ENCODE results near the gene RNF220. TPM values are rescaled to one million over a fixed set of nuclear protein-coding genes. Genes with fewer than 3 reads are reported as not detected.

RNF220 gene
- total and polyA plus RNA-seq, 2 of the 13 experiments (the other 11 are each of a cell fraction or from before 2014, with no cell fraction given): 48.2 to 72.1 TPM

DNA sequence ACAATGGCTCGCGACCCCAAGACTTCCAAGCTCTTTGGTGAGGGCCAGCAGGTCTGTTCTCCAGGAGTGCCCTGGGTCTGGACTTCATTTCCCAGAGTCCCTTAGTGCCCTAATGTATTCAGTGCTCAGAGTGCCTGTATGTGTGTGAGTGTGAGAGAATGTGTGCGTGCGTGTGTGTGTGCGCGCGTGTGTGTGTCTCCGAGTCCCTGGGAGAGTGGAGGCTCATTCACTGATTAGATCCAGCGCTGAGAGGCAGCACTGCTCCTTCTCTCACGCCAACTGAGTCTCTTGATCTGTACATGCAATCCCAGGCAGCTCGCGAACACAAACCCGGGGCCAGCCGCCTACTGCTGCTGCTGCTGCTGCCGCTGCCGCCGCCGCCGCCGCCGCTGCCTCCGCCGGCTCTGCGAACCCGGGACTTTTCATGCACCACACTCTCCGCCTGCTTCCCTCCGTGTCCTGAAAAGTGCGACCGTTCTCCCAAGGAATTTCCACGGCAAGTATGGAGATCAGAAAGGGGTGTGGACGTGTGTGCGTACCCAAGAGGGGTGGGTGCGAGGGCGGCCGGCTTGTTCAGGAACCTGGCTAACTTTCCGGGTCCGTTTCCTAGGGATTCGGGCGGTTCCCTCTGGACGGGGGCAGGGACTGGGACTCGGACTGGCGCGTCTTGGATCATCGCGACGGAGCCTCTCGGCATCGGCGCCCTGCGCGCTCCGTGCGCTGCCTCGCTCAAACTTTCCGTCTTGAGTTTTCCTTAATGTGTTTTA is at the start of gene RNF220 (continued):
- TF ChIP-seq, protein P1, sequence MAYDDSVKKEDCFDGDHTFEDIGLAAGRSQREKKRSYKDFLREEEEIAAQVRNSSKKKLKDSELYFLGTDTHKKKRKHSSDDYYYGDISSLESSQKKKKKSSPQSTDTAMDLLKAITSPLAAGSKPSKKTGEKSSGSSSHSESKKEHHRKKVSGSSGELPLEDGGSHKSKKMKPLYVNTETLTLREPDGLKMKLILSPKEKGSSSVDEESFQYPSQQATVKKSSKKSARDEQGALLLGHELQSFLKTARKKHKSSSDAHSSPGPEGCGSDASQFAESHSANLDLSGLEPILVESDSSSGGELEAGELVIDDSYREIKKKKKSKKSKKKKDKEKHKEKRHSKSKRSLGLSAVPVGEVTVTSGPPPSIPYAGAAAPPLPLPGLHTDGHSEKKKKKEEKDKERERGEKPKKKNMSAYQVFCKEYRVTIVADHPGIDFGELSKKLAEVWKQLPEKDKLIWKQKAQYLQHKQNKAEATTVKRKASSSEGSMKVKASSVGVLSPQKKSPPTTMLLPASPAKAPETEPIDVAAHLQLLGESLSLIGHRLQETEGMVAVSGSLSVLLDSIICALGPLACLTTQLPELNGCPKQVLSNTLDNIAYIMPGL (CRISPR knock-in tag; IDR thresholded peaks at IDR 0.05; ENCODE audit: borderline replicate concordance in 1 of 2, low read depth in 1 of 2): peak in 1 of 2 experiments; percentile 54; a peak in 3 of 4 replicates
- TF ChIP-seq TBX2 (CRISPR knock-in tag; IDR thresholded peaks at IDR 0.05; ENCODE audit: borderline replicate concordance) (peak; percentile 76), USF2 (IDR thresholded peaks at IDR 0.05; ENCODE audit: low read depth, low read length) (no peak), USF2 (CRISPR knock-in tag; IDR thresholded peaks at IDR 0.05; ENCODE audit: borderline replicate concordance) (no peak), PBX3 (CRISPR knock-in tag; IDR thresholded peaks at IDR 0.05; ENCODE audit: borderline replicate concordance) (no peak), ZGPAT (CRISPR knock-in tag; IDR thresholded peaks at IDR 0.05) (peak; percentile 27; the same call in 1 of the 2 replicates), ZNF530 (CRISPR knock-in tag; IDR thresholded peaks at IDR 0.05; ENCODE audit: low read depth) (no peak), PREB (CRISPR knock-in tag; IDR thresholded peaks at IDR 0.05) (no peak), NFE2L1 (CRISPR knock-in tag; IDR thresholded peaks at IDR 0.05; ENCODE audit: borderline replicate concordance) (no peak), KLF11 (CRISPR knock-in tag; IDR thresholded peaks at IDR 0.05) (no peak), ZMYM4 (CRISPR knock-in tag; IDR thresholded peaks at IDR 0.05) (peak; percentile 53; the same call in 1 of the 2 replicates)
- TF ChIP-seq, protein P2, sequence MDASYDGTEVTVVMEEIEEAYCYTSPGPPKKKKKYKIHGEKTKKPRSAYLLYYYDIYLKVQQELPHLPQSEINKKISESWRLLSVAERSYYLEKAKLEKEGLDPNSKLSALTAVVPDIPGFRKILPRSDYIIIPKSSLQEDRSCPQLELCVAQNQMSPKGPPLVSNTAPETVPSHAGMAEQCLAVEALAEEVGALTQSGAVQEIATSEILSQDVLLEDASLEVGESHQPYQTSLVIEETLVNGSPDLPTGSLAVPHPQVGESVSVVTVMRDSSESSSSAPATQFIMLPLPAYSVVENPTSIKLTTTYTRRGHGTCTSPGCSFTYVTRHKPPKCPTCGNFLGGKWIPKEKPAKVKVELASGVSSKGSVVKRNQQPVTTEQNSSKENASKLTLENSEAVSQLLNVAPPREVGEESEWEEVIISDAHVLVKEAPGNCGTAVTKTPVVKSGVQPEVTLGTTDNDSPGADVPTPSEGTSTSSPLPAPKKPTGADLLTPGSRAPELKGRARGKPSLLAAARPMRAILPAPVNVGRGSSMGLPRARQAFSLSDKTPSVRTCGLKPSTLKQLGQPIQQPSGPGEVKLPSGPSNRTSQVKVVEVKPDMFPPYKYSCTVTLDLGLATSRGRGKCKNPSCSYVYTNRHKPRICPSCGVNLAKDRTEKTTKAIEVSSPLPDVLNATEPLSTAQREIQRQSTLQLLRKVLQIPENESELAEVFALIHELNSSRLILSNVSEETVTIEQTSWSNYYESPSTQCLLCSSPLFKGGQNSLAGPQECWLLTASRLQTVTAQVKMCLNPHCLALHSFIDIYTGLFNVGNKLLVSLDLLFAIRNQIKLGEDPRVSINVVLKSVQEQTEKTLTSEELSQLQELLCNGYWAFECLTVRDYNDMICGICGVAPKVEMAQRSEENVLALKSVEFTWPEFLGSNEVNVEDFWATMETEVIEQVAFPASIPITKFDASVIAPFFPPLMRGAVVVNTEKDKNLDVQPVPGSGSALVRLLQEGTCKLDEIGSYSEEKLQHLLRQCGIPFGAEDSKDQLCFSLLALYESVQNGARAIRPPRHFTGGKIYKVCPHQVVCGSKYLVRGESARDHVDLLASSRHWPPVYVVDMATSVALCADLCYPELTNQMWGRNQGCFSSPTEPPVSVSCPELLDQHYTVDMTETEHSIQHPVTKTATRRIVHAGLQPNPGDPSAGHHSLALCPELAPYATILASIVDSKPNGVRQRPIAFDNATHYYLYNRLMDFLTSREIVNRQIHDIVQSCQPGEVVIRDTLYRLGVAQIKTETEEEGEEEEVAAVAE (CRISPR knock-in tag; IDR thresholded peaks at IDR 0.05; ENCODE audit: borderline replicate concordance): peak; percentile 42; the same call in 1 of the 2 replicates
